NCI-H2029 treated with DMSO at 0.1 percent for 48 hours (cell line): ENCODE data around the gene COG5.
"Not testable (repeated sequence)": the region's sequence is repeated elsewhere in the genome, so short reads cannot be mapped to it uniquely, and the experiment has no call there.

ENCODE experiments used
- DNase-seq: peaks from one replicate; lab custom pipeline; 2025; lab: John Stamatoyannopoulos, UW

COG5 gene

DNA sequence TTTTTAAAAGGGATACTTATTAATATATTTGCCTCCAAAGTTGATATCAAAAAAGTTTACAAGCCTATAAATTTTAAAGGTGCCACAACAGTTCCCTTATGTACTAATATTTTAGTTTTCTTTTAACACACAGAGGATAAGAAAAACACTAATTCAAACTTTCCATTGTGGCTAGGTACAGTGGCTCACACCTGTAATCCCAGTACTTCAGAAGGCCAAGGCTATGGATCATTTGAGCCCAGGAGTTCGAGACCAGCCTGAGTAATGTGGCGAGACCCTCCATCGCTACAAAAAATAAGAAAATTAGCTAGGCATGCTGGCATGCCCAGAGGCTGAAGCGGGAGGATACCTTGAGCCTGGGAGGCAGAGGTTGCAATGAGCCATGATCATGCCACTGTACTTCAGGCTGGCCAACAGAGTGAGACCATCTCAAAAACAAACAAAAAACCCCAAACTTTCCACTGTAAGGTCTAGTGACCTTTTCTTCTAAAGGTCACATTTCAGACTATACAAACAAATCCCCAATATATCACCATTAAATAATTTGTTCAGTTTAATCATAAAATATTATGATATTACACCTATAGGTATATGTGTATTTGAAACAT, 287.4 kb downstream of the COG5 start:
- no peak for DNase-seq

DNA sequence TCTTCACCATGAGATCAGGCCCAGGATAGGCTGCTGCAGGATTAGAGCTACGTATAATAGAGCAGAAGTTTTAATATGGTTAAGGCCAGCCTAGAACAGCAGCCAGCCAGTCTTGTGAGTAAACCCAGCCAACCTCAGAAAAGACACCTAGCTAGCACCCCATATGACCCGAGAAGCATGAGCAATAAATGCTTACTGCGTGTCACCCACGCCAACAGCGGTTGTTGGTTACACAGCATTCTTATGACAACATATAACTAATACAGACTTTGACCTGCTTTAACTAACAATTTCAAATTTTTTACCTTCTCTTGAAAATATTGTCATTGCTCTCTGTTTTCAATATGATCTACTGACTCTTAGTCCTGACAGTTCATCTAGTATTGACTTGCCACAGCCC, 289.2 kb downstream of the COG5 start:
- DNase-seq, result no peak

DNA sequence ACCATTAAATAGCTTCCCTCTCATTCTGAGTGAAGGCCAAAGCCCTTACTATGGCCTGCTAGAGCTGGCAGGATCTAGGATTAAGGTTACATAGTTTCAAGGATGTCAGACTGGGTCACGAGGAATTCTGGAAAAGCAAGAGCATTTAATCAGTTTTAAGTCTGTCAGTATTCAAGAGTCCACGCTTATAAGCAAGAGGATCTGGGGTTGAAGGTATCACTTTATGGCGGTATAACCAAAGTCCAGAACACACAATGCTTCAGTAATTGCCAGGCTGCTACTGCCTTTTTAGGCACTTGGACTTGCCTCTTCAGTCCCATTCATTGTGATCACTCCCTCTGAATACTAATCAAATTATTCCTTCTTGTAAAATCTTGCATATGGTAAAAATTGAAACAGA, 293.9 kb downstream of the COG5 start:
- no peak for DNase-seq

DNA sequence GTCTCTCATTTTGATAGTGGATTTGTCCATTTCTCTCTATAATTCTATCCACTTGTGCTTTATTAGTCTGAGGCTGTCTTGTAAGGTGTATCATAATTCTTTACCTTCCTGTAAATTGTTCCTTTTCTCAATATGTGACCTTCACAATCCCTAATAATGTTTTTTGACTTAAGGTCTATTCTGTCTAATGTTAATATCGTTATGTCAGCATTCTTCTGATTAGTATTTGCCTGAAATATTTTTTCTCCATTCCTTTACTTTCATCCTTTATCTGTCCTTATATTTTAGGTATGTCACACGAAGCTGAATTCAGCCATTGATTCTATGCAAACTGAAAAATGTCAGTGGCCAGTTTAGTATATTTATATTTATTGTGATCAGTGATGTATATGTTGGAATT, 295.1 kb downstream of the COG5 start:
- no peak for DNase-seq

DNA sequence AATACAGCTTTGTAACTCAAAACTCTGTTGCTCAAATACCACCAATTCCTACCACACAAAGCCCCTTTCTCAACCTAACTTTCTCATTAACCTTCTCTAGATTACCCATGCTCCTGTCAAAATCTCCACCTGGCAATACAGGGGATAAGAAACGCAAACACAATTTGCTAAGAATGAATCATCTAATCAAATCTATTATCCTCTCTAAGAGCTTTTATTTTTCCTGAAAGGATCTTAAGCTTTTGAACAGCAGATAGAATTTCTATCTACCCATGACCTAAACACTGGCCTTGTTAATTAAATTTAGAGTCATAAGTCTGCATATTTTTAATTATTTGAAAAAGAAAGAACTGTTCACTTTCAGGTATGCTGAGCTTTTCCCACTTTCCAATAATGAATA, 296.6 kb downstream of the COG5 start:
- no peak for DNase-seq

DNA sequence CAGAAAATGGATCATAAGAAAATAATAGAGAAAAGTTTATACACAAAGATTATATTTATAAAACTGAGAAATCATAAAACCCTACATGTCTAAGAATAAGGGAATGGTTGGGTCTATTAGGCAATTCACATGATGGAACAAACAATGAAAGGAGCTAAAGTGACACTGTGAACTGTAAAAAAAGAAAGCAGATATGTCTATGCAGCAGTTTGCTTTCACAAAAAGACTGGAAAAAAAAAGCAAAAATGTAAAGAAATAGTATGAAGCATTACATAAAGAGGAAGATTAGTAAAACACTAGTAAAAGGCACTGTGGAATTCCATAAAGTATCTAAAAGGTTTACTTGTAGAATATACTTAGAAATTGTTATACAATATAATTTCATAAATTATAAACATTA, 299.0 kb downstream of the COG5 start:
- DNase-seq, result no peak

DNA sequence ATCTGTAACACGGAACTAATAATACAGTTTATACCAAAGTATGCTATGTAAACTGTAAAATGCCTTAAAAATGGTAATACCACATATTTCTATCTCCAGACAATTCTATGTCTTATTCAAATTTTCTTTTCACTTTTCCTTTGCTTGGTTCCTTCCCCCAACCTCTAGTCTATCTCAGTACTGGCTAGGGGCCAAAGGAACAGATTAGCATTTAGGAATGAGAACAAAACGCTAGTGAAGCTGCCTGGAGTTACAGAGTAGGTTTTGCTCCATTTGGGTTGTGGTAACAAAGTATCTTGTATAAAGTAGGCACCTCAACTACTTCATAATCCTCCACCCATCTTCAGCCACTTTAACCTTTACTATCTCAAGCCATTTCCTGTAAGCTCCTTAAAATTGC, 300.9 kb downstream of the COG5 start:
- no peak for DNase-seq

DNA sequence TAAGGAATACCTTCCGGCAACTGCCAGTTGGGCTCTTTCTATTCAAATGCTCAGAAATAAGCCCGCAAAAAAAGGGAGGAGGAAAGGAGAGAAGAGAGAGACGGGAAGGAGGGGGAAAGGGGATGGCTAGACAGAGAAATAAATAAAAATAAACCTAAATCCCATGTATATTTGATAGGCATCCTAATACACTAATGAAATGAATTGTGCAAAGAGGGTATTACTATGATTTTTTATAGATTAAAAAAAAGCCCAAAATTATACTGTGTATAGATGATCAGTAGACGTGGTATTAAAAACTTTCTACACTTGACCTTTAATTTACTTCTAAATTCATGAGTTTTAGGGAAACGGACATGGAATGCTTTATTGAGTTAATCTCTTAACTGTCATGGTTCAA, 305.0 kb downstream of the COG5 start:
- no peak for DNase-seq

DNA sequence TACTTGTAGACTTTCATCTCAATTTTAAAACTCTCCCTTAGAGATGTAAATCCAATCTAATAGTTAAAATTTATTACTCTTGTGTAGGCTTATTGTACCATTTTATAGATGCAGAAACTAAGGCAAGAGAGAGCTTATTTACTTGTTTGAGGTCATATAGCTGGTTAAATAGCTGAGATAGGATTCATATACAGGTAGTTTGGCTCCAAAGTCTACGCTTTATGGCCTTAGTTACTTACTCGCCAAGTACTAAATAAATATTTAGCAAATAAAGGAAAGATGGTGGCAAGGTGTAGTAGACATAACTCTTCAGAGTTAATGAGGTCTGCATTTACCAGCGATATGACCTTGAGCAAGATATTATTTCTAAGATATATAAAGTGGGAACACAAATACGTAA, 308.1 kb downstream of the COG5 start:
- no peak for DNase-seq

DNA sequence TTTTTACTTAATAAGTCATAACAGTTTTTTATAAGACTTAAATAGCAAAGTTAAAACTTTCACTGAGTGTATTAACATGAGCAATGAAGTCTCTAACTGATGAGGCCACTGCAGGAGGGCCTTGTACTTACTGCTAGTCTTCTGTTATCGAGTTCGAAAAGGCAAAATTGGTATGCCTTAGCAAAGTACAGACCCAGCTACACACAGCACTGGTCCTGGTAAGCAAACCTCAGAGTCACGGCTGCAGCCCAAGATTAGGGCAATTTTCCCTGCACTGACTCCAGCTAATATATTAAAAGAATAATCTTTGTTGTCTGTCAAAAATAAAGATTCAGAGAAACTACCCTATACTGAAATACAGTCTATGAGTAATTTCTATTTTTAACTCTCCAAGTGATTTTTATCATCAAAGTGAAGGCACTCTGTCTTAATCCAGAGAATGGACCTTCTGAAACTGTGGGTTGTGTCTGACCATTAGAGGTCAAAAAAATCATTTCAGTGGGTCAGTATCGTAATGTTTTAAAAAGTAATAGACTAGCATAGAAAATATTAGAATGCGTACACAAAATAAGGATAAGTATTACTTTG, 309.2 kb downstream of the COG5 start:
- DNase-seq, result no peak

DNA sequence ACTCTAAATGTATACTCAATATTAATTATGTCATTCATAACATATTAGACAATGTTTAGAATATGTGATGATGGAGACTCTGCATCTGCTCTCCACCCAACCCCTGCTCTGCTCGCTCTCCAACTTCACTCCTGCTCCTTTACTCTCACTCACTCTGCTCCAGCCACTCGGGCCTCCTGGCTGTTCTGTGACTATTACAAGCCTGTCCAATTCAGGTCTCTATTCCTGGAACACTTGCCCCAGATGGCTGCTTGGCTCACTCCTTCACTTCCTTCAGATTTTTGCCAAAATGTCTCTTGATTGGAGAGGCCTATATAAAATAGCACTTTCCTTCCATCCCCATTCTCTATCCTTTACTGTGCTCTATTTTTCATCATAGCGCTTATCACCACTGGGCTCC, 310.1 kb downstream of the COG5 start:
- no peak for DNase-seq

DNA sequence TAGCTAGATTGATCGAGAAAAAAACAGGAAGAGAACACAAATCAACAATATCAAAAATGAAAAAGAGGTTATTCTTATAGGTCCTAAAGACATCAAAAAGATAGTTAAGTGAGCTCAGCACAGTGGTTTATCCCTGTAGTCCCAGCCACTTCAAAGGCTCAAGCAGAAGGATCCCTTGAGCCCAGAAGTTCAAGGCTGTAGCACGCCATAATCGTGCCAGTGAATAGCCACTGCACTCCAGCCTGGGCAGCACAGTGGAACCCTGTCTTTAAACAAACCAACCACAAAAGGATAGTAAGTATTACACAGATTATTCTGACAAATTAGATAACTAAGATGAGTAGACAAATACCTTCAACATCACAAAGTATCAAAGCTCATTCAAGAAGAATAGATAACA, 311.8 kb downstream of the COG5 start:
- no peak for DNase-seq

DNA sequence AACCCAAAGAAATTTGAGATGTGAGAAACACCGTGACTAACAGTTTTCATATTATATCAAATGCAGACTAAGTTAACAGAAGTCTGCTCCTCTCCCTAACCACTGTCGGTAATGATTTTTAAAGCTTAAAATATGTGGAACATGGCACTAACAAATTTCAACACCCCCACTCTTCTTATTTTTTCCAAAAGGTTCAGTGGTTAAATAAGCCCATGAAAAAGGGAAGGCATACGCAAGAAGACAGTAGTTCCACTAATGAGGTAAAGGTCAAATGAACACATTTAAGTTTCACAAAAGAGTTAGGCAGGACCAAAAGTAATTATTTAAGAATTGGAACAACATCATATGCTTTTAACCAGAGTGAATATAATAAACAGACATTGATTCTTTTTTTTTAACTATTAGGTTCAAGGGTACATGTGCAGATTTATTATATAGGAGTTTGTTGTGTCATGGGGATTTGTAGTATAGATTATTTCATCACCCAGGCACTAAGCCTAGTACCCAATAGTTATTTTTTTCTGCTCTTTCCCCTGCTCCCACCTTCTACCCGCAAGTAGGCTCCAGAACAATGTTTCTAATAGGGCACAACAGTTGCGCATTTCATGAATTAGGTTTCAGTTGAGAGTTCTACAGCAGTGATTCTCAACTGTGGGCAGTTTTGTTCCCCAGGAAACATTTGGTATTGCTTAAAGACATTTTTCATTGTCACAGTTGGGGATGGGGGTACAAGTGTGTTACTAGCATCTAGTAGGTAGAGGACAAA, 315.0 kb downstream of the COG5 start:
- DNase-seq, result no peak

DNA sequence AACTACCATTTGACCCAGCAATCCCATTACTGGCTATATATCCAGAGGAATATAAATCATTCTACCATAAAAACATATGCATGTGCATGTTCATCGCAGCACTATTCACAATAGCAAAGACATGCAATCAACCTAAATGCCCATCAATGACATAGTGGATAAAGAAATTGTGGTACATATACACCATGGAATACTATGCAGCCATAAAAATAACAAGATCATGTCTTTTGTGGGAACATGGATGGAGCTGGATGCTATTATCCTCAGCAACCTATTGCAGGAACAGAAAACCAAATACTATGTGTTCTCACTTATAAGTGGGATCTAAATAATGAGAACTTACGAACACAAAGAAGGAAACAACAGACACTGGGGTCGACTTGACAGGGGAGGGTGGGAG, 316.9 kb downstream of the COG5 start:
- not testable (repeated sequence) for DNase-seq

DNA sequence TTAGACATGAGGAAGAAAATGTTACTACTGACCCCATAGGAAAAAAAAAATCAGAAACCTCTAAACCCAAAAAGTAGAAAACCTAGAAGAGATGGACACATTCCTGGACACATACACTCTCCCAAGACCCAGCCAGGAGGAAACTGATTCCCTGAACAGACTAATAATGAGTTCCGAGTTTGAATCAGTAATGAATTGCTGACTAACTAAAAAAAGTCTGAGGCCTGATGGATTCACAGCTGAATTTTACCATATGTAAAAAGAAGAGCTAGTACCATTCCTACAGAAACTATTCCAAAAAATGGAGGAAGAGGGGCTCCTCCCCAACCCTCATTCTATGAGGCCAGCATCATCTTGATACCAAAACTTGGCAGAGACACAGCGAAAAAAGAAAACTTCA, 319.1 kb downstream of the COG5 start:
- no peak for DNase-seq

DNA sequence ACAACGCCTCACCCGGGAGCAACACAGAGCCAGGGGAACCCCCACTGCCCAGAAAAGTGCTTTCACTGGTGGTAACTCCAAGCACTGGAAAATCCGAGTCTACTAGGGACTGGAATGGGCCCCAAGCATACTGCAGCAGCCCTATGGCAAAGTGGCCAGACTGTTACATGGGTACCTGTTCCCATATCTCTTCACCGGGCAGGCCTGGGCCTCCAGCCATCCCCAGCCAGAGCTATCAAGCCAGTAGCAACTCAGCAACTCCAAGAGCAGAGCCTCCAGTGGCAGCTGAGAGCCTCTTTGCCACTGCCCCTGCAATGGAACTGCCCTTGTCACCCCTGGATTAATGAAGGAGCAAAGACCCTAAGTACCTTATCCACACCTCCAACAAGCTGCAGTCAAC, 321.5 kb downstream of the COG5 start:
- DNase-seq, result no peak

DNA sequence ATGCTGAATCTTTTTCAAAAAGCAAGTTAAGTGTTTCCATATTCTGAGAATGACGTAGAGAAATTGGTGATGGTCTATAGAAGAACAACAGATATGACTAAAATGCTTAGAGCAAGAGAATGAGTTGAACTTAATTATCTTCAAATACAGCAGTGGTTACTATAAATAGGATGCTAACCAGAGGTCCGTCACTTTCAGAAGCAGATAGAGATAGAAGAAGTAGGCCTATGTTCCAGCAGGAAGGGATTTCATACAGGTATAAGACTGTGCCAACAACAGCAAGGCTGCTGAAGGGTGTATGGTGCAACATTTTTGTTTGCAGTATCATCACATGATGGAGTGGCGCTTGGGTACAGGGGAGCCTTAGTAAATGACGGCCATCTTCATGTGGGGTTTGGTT, 326.3 kb downstream of the COG5 start:
- DNase-seq, result no peak

DNA sequence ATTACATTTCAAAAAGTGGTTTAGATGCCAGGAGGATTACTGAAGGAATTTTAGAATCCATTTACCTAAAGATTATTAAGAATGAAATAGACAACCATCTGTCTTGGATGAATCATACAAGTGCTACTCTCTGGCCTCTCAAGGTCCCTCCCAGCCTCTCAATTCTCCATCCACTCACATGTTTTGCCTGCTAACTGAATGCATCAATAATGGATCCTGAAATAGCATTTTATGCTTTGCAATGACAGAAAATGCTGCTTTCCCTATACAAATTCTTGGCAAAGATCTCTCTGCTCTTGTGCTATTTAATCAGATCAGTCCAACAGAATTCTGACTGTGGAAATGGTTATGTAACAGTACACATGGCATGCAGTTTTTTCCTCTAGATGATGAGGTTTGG, 326.9 kb downstream of the COG5 start:
- no peak for DNase-seq

DNA sequence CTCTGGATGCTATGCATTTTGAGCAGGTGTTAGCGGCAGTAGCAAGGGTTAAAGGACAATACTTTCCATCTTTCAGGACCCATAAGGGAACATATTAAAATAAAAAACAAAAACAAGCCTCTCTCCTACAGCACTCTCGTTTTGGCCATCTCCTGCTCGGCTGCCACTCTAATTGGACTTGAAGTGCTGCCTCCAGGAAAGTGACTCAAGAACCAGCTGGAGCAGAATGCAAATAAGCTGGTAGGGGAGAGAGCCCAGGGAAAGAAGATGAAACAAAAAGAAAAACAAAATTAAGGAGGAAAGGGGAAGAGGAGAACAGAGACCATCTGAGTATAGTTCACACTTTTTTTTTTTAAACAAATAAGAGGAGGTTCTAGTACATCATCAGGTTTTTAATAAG, 329.3 kb downstream of the COG5 start:
- no peak for DNase-seq

DNA sequence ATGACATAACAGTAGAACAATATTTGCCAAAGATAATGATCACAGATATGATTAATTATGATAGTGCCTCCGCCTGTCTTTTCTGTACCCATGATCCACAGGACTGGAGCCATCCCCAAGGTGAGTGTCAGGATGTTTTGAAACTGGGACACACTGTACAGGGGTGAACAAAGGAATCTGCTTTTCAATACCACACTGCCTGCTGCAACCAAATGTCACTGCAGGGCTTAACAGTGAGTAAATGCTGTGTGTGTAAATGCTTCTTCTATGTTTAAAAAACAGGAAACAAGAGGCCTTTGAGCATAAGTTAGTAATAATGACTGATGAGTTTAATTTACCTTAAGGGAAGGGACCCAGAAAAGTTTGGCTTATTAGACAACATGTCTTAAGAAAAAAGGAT, 329.7 kb downstream of the COG5 start:
- DNase-seq, result no peak

DNA sequence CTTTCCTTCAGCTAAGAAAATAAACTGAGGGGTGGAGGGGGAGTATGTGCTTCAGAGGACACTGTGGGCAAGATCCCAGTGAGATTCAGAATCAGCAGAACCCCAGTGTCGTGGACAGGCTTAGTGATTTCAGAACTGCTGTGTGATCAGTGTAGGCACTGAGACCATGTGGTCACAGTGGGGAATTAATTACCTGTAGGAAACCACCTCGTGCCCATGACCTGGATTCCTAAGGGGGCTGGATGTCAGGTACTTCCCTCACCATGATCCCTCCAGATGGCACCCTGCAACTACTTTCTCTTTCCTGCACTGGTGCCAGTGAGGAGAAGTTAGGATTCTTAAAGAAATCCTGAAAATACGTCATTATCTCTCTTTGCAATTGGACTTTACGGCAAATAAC, 330.5 kb downstream of the COG5 start:
- DNase-seq, result no peak

DNA sequence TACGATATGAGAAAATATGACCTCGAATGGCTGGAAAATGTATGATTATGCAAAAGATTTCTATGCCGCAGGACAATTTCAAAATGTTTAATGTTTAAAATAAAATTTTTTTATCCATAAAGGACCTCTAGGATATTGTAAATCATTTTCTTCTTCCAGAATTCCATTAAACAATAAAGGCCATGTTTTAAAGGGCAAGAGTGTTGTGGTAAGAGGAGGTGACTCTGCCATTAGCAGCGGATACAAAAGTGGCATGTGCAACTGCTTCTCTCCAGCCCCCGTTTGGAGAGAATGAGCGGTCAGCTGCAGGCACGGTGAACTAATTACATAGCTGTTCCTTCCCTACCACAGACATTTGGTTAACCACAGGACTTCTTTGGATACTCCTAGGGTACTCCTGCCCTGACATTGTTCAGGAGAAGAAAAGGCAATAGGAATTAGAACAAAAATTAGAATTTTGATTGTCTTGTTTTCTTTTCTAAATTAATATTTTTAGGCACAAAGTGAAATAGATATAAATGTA, 331.1 kb downstream of the COG5 start:
- DNase-seq, result no peak

DNA sequence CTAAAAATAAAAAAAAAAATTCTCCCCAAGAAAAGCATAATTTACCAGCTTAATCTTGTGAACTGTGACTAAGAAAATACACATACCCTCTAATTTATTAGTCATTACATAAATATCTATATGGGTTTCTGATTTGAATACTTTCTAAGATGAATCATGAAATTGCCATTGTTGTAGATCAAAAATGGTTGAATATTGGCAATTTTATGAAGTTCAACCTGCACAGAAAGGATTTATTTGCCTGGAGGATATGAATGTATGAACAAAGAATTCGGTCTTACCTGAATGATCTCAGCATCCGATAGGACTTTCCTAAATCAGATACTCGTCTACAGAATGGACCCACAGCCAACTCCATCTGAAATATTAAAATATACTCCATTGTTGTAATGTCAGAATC, 333.4 kb downstream of the COG5 start:
- DNase-seq, result no peak

DNA sequence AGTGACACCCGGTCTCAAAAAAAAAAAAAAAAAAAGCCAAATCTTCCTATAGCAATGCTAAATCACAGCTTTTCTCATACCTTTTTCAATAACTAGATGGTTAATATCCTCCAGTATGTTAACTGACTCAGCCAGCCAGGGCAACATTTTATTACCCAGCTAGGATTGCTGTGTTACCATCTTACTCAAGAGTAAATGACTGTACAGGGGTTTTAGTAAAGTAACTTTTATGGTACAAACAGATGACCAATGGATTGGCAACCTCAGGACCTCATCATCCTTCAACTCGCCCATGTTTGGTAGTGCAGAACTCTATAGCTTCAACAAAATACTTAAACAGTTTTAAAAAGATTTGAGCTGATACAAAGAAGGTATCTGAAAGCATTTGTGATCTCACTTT, 335.4 kb downstream of the COG5 start:
- DNase-seq, result no peak
